GM19467 (cell line): ENCODE measurements around the gene PCP4L1.

Source experiments
- ATAC-seq: cut with Tn5 transposase; IDR thresholded peaks from one replicate; pipeline ENCODE4 v1.9.1; 2021; ENCODE audit warnings: mild to moderate bottlenecking, moderate library complexity; ENCODE audit not compliant: unreplicated experiment

Gene PCP4L1

DNA sequence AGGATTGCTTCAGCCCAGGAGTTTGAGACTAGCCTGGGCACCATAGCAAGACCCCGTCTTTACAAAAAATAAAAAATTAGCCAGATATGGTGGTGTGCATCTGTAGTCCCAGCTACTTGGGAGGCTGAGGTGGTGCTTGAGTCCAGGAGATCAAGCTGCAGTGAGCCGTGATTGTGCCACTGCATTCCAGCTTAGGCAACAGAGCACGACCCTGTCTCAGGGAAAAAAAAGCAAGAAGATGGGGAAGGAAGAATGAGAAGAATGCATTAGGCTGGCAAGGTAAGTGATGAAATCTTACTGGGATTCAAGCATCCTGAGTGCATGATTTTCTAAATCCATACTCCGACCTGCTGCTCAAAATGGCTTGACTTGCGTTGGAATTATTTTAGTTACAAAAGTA, 6.8 kb downstream of the PCP4L1 start:
- no peak for ATAC-seq

DNA sequence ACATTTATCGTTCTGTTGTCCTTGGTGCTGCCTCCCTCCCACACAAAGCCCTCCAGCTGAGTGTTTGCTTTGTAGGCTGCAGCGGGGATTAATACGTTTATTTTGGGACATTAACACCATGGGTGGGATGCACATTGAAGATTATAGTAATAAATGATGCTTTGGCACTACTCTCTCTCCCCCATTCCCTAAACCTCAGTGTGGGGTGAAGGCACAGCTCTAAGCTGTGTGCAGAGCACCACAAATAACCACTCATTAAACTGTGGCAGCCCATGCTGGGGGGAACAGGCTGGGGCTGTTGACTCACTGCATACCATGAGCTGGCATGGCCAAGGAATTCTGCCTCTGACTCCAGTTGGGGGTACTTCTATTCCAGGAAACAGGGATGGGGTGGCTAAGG, 7.7 kb downstream of the PCP4L1 start:
- no peak for ATAC-seq

DNA sequence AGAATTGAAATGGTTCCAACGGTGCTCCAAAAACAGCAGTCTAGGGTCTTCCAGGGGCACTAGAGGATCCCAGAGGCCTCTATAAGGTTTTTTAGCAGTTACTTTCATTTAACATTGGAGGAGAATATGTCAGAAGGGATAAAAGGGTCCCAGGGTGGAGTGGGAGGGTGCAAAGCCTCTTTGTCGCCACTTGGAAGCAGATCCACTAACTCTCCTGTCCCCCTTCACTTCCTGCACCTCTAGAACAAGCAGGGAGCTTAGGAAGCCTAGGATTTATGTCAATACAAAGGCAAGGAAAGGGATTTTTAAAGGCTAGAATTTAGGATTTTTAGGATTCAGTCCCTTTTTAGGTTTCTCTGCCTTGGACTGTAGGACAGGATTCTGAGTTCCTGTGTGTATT, 8.3 kb downstream of the PCP4L1 start:
- no peak for ATAC-seq

DNA sequence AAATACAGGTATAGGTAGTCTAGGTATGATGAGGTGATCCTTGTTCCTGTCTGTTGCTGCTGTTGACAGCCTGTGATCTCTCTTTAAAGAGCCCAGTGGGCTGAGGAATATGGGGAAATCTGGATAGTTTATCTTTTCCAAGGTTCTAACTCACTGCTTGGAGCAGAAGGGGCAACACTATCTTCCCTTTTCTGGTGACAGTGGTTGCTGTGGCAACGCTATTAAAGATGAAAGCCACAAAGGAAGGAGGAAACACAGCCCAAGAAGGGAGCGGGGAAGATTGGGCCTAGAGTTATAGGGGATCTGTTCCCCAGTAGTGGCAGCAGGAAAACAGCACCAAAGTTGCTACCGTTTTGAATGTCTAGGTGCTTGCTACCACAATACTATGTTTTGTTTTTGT, 8.8 kb downstream of the PCP4L1 start:
- ATAC-seq: no peak

DNA sequence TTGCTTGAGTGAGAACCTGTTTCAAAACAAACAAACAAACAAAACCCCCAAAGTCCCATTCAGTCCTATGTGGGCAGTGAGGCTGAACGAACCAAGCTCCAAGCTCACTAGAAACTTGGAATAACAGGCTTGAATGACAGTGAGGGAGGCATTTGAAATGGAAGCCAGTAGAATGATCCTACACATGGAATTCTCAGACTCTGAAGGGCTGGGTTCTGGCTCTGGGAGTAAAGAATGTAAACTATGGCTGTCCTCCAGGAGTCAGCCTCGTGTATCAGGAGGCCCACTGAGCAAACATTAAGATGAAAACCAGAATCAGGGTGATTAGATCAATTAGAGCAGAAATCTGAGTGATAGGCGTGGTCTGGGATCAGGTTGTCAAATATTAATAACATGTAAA, 14.9 kb downstream of the PCP4L1 start:
- no peak for ATAC-seq

DNA sequence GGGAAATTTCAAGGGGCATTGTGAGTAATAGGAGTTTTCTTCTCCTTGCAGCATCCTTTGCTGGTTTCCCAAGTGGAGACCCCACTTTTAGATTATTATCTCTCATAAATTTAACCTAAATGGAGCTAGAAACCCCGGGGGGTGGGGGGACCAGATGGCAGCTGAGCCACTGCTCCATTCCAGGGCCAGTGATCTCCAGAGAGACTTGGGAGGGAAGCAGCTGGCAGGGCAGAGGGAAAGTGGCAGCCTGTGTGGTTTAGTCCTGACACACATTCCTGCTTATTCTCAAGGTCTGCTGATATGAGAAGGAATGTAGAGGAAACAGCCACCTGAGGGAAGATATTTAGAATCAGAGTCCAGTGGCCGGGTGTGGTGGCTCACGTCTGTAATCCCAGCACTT, 16.3 kb downstream of the PCP4L1 start:
- ATAC-seq: no peak

DNA sequence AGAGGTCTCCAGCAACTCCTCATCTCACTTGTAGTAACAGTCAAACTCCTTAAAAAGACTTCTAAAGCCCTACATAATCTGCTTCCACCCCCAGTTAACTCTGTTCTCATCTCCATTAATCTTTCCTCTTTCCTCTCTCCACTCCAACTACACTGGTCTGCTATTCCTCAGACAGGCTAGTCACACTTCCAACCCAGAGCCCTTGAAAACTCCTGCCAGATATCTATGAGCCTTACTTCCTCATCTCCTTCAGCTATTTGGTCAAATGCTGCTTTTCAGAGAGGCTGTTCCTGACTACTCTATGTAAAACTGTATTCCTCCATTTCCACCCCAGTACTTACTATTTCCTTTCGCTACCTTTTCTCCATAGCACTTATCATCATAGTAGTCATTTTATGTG, 24.4 kb downstream of the PCP4L1 start:
- no peak for ATAC-seq

DNA sequence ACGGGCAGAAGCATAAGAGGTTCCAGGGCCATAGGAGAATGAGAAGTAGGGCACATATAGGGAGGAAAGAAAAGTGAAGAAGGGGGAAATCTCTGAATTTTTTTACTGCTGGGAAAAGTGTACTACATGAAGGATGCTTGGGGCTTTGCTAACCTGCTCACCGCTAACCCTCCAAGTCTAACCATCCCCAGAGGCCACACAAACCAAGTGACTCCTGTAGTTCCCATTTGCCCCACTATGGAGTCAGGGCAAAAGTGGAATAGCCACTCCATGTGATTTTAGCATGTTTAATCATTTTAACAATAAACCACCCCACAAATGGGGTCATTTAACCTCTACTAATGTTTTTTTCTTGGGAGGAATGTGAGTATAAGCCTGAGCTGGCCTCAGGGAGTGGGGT, 26.6 kb downstream of the PCP4L1 start:
- ATAC-seq: no peak

DNA sequence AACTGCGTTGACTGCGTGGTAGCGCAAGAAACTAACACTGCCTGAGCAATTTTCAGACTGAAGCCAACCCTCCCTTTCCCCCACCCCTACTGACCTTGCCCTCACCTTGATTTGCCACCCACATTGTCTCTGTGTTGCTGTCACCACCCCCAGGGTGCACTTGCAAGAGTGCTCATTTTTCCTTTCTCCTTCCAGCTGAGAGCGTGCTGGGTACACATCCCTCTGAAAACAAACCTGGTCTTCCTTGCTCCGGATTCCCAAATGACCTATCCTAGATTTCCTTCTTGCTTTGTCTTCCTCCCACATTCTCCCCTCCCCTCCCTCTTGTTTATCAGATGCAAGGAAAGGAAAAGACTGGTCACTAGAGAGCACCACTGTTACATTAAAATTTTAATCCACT, 27.0 kb downstream of the PCP4L1 start:
- no peak for ATAC-seq

DNA sequence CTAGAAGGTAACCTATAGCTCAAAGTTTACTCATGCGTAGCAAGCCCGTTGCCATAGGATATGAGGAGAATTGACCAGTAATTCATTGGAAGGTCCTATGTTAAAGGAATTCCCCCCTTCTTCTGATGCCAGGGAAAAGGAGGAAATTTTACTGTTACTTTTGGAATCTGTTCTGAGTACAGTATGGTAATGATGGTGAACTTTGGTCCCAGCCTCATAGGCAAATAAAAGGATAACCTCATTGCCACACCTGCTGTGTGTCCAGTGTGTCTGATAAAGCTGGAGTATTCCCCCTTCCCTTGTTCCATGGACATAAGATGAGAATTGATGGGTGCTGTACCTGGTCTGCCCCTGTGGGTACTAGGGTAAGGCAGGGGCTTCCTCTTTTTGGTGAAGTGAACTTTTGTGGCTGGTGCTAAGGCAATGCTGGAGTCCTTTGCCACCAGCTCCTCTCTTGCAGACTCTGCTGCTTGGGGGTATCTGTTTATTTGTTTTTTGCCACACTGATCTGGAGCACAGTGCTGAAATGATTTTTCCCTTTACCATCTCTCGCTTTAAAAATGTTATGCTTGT, 29.0 kb downstream of the PCP4L1 start:
- ATAC-seq: no peak

DNA sequence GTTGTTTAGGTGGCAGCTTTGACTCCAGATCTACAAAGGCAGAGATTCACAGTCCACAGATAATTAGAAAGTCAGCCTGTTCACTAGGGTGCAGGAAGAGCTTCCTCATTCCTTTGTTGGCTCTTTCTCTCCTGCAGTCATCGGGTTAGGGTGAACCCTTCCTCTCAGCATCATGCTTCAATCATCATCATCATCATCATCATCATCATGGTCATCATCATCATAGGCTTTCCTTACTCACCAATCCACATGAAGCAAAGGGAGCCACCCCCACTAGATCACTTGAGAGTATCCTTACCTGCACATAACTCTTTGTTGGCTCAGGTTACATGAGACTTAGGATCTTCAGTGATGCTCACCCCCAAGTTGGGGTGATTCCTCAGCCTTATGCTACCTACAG, 32.2 kb downstream of the PCP4L1 start:
- no peak for ATAC-seq

DNA sequence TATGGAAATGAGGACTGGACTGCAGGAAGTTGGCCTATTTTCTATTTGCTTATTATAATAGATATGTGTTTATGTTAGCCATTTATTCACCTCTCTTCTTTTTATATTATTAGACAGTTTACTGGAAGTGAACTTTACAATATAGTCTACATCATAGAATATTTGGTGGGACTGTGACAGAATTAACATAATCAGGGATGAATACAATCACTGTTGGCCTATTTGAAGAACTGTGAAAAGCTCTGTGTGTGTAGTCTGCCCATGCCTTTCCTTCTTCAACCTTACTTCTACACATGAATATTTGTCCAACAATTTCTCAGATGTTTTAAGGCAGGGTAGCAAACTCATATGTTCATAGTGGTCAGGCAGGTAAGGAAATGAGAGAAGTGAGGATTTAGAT, 38.9 kb downstream of the PCP4L1 start:
- no peak for ATAC-seq

DNA sequence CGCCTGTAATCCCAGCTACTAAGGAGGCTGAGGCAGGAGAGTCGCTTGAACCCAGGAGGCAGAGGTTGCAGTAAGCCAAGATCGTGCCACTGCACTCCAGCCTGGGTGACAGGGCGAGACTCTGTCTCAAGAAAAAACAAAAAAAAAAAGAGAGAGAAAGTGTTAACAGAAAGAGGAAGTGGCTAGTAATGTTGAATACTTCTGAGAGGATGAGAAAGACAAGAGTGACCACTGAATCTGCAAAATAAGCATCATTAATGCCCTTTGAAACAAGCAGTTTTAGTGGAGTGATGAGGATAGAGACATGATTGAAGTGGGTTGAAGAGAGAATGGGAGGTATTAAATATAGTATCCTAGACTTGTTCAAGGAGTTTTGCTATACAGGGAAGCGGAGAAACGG, 39.6 kb downstream of the PCP4L1 start:
- no peak for ATAC-seq

DNA sequence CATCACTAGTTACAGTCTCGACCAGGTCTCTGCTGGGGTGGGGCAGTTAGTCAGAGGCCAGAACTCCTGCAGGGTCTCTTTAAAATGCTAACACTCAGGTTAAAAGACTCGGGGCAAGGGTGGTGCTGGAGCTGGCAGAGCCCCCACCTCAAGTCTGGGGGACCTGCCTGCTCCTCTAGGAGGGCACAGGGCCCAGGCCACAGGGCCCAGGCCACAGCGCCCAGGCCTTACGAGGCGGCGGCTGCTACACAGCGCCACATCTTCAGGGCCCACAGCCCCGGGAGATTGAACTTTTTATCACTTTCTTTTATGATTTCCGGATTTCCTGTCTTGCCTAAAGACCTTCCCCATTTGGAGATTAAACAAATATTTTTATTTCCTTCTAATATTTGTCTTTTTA, 40.8 kb downstream of the PCP4L1 start:
- ATAC-seq: no peak

DNA sequence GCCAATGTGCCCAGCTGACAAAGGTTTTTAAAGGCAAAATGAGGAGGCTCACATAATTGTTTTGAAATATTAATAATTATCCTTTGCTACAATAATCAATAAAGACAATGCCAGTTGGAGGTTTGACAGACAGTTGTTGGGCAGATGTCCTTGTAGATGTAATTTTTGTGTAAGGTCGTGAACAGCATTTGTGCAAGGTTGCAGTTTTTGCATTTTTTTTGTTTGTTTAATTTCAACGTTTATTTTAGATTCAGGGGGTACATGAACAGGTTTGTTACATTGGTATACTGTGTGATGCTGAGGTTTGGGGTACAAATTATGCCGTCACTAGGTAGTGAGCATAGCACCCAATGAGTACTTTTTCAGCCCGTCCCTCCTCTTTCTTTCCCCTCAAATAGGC, 41.9 kb downstream of the PCP4L1 start:
- no peak for ATAC-seq

DNA sequence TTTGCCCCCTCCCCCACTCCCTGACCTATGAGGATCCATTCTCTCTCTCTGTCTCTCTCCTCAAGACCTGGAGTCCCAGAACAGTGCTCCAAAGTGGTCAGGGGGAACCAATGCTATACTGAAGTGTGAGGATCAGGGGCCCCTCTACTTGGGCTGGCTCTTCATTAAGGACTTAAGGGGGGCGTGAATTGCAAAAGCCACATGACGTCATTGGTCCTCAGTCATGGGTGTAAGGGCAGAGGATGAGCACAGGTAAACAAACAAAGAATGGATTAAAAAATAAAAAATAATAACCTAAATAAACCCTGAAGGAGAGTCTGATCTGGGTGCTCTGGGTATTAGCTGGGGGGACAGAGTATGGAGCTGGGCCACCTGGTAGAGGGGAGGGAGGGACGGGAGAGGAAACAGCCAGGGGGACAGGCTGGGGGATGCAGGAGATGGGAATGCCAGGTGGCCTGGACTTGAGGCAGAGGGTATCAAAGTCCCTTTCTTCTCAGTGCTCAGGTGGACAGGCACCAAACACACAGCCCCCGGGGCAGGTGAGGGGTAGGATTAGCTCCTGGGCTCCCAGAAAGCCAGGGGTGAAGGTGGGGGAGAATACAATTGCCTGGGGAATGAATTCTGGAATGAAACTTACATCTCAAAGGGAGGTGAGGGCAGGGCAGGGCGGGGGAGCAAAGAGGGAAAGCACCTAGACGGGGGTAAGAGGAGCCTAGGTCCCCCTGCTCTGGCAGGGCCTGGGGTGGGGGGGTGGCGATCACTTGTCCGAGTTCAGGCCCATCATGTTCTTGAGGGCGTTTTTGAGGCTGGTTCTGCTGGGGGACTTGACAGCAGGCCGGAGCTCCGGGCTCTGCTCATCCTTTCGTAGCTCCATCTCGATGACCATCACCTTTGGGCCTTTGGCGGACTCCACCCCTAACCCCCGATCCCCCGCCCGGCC, 46.7 kb downstream of the PCP4L1 start:
- no peak for ATAC-seq

DNA sequence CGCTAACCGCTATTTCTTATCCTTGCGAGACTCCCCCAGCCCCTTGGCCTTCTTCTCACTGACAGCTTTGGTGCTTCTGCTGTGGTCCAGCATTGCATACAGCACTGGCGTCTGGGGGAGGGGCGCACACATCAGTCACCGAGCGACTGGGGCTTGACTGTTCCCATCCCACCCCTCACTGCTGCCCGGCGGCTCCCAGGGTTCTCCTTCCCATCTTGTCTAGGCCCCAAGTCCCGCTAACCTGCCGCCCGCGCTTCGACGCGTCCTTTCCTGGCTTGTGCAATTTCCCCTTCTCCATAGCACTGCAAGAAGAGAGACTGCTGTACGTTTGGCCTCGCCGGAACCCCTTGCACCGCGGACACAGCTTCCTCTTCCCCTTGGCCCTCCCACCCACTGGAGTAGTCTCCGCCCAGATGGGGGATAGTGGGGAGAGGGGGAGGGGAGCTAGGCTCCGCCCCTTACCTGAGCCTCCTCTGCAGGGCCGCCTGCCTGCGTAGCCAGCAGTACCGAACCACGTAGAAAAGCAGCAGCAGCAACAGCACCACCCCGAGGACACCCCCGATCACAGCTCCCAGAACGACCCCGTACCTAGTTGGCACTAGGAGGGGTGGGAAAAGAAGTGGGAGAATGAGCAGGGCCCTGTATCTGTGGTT, 47.4 kb downstream of the PCP4L1 start:
- ATAC-seq: no peak

DNA sequence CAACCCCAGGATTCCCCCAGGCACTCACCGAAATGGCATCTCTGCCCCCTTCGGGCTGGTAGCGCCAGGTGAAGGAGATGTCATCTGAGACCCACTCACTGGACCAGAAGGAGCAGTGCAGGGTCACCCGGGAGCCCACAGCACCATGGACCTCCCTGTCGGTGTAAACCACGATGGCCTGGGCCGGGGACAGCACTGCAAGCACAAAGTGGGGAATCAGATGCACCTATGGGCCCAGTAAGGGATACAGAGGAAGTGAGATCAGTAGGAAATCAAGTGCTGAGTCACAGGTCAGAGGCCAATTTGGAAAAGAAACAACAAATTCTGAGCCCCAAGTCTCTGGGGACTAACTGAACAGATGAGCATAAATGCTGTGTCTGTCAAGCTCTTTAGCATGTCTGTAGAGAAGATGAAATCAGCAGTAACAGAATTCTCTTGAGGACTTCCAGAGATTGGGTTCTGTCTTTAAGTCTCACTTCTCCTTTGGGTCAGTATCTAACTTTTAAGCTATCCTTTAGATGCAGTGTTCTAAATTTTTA, 48.8 kb downstream of the PCP4L1 start:
- no peak for ATAC-seq

DNA sequence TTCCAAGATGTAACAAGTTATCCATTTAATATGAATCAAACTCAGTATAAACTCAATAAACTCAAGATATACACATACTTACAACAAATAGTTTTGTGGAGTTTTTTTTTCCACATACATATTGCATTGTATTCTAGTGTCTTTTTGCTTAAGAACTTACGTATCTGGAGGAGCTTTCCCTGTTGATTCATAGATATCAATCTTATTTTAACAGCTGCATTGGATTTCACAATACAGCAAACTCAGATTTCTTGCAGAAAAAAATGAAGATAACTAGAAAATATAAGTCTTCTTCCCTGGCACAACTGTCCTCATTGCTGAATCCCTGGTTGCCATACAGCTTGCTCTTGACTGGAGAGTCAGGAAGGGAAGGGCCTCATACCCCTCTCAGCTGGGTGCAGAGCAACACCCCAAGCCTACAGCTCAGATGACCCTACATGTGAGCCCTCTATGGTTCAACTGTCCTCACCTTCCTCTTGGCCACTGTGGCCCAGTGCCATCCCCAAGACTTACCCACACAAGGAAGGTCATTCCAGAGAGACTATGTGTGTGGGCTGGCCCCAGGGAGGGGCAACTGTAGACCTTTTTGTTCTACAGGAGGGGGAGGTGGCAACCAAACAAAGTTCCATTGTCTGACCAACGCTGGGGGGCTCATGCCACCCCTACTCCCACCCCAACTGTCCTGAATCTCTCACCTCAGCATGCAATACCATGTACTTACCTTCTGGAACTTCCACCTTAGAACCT, 49.5 kb downstream of the PCP4L1 start:
- no peak for ATAC-seq

DNA sequence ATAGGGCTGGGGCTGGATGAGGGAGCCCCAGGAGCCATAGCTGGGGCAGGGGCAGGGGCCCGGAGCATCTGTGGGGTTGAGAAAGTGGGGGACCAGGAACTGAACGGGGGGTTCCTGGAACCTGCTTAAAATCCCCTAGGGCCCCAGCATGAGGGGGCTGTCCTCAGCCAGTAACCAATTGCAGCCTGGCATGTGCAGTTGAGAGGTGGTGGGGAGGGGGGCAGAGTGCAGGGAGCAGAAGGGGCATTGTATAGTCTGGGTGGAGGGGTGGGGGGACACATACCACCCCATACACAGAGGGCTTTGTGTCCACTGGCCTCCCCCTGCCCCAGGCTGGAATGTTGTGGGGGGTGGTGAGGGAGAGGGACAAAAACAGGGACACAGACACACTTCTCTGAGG, 51.3 kb downstream of the PCP4L1 start, which contains the start of gene MPZ:
MPZ (minus strand) TSS at position 101 of the 400 bp plus-strand sequence; CDS start at position 38, 63 bp downstream.
- no peak for ATAC-seq

DNA sequence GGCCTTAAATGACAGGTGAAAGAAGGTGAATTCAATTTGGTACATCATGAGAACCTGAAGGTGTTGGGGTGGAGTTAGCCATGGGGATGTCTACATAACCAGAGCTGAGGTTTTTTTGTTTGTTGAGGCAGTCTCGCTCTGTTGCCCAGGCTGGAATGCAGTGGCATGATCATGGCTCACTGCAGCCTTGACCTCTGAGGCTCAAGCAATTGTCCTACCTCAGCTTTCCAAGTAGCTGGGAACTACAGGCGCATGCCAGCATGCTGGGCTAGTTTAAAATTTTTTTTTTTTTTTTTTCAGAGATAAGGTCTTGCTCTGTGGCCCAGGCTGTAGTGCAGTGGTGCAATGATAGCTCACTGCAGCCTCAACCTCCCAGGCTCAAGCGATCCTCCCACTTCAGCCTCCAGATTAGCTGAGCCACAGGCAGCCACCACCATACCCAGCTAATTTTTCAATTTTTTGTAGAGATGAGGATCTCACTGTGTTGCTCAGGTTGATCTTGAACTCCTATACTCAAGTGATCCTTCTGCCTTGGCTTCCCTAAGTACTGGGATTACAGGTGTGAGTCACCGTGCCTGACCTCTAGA, 53.1 kb downstream of the PCP4L1 start:
- ATAC-seq: no peak
